DMS53 (cell line): ENCODE measurements around the gene LDLRAD3.

Experiments
- DNase-seq: peaks from one replicate; lab custom pipeline; 2025; lab: John Stamatoyannopoulos, UW

LDLRAD3 gene

DNA sequence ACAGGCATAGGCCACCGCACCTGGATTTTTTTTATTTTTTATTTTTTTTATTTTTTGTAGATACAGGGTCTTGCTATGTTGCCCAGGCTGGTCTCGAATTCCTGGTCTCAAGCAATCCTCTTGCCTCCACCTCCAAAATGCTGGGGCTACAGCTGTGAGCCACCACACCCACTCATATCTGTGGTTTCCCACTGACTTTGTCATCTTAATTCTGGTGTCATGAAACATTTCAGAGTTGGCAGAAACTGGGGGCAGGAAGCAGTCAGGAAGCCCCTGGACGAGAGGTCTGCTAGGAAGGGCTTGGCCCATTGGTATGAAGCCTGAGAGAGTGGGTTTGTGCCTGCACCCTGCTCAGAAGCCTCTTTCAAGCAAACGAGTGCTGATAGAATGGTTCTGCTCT lies 296.3 kb downstream of the LDLRAD3 start:
- DNase-seq = no peak

DNA sequence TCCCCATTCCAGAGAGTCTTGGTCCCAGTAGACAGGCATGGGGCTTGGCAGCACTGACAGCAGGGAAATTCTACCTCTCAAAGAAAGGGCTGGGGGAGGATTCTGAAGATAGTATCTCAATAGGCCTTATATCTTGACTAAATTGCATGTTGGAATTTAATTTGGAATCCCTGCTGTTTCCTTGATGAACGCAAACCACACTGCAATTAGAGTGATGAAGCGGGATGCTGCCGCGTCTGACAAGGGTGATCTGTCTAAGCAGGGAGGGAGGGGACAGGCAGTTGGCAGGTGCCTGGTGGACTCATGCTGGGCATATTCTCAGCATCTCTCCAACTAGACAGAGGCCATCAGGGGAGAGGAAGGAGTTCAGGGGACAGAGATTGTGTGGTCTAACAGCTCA lies 296.9 kb downstream of the LDLRAD3 start:
- no peak for DNase-seq

DNA sequence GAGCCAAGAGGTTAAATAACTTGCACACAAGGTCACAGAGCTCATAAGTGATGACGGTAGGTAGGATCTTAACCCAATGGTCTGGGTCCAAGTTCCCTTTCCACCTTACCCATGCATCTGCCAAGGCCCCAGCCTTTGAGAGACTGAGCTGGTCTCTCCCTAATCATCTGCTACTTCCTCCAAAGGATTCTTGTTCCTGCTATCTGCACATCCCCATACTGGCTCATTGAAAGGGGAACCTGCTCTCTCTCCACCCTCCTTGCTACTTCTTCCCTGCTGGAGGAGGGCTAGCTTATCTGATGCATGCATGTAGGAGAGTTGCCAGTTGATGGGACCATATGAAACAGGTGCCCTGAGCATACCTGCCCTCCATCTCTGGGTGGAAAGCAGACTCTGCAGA lies 297.6 kb downstream of the LDLRAD3 start:
- no peak for DNase-seq

DNA sequence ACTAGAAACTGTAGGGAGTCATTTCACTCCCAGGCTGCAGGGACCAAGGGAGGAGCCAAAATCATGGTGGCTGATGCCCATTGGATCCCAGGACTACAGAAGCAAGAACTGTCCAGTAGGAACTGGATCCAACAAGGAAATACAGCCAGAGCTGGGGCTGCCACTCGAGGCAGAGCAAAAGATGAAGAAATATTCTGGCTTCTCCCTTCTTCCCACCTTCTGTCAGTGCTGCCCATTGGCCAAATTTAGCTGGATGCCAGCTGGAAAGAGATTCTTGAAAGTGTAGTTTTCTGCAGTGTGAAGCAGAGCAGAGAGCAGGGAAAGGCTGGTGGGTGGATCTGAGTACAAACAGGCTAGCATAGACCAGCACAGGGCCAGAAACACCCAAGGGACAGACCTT lies 299.8 kb downstream of the LDLRAD3 start:
- no peak for DNase-seq

DNA sequence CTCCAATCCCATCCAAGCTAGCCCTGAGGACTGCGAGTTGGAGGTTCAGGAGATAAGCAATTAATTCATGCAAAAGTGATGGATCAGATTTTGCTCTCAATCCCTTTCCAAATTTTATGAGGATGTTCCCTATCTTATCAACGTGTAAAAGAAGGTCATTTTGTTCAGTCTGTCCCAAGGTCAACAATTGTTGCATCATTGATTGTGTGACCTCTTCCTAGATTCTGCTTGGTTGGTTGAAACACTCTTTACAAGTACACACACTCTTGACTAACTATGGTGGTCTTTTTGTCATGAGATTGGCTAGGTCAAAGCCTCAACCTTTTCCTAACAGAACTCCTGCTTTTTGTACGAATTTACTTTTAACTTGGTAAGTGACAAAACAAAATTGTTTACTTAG lies 303.6 kb downstream of the LDLRAD3 start:
- no peak for DNase-seq

DNA sequence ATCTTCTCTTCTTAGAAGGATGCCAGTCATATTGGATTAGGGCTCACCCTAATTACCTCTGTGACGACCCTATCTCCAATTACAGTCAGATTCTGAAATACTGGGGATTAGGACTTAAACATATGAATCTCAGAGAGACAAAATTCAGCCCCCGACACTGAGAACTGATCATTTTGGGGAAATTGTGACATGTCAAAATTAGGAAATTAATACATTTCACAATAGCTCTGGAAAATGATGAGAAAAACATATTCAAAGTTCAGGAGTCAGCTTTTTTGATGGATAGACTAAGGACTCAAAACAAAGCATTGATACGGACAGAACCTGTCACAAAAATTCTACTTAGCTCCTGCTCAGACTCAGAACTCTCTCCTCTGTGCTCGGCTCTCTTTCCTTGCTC lies 304.6 kb downstream of the LDLRAD3 start:
- no peak for DNase-seq

DNA sequence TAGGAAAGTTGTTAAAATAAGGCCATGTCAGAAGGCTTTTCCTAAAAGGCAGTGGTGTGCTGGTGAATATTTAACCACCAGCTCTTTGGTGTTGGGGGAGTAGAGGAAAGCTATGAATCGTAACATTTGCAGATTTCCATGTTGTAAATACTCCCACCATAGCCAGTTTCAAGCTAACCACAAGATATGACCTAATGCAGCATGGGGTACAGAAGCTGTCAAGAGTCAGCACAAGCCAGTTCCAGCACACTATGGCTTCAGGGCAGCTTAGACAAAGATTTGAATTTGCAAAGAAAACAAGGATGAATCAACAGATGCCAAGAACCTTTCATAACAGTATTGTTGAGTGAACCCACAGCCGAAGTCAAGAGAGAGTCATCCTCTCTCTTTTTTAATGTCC lies 305.4 kb downstream of the LDLRAD3 start:
- no peak for DNase-seq

DNA sequence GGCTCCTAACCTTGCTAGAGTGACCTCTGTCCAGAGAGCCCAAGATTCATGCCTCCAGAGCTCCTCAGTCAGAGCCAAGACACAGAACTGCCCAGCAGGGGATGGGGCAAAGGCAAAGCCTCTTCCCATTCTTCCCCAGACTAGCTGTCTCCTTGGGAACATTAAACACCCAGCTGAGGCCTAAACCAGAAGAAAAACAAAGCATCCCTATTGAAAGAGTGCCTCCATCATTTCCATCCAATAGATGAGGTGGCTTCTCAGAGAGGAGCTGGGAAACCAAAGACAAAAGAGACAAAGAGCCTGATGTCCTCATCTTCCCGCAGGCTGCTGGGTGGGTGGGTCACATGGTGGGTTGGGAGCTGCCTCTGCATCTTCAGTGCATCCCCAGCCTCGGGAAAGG lies 308.0 kb downstream of the LDLRAD3 start:
- no peak for DNase-seq

DNA sequence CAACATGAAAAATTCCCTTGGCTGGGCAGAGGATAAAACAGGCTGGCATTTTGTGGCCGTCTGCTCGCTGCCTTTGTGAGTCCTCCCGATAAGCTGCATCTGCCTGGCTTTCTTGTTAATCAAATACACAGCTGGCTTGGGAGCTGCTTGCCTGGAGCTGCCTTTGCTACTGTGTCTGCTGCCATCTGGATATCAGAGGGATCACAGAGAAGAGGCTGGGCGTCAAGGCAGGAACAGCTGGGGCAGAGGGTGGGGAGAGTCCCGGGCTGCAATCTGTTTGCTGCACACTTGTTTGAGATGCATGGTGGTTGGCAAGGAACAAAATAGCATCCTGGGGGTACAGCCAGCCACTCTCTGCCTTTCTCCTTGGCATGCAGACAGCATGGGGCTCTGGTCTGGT lies 309.4 kb downstream of the LDLRAD3 start:
- peak; percentile 52 for DNase-seq

DNA sequence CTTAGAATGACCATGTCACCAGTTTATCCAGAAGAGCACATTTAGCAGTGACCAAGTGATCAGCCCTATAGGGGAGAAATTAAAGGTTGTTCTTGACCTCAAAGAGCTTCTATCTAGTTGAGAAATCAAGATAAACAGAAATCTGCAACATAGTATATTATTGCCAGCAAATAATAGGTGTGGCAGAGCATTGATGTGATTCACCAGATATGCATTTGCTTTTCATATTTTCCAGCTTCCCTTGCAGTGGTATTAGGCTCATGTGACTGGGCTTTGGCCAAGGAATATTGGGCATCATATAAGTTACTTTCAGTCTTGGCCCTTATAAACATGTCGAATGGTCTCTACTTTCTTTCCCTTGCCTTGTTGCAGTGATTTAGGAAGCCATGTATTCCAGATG lies 310.9 kb downstream of the LDLRAD3 start:
- DNase-seq = no peak

DNA sequence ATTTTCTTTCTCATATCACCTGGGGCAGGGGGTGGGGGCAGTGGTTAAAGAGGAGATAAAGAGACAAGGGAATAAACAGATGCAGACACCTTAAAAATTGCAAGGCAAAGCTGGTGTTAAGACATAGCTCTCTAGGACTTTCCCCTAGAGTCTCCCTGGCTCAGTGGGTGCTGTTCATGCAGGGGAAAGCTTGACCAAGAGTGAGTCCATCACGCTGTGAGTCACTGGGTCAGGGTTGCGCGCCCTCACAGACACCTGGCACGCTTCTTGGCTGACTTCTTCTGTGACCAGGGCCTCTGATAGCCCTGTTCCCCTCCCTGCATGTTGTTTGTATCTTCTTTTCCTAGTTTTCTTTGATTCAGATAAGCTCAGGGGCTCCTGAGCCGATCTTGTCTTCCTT lies 313.5 kb downstream of the LDLRAD3 start:
- DNase-seq = peak; percentile 3

DNA sequence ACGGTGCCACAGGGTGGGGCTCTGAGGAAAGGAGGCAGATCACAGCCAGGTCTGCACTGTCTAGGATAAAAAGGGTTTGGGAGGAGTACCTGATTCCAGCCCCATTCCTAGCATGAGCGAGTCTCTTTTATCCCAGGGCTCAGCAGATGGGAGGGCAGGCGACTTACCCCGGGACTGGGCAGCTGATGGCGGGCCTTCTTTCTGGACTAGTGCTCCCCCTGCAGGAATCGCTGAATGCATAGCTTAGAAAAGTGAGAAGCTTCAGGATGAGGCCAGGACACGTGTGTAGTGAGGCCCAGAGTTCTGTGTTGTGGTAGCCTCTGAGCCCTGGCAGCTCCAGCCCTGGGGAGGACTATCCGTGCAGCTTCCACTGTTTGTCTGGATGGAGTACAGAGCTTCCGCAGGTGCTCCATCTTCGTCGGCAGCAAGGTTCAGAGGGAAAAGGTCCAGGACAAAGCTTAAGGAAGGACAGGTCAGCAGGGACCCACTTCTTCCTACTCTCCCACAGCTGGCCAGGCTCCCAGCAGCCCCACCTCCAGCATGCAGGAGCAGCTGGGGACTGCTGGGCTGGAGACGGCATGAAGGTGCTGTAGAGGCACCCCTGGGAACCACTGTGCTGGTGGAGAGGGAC lies 315.0 kb downstream of the LDLRAD3 start:
- peak; percentile 81 for DNase-seq

DNA sequence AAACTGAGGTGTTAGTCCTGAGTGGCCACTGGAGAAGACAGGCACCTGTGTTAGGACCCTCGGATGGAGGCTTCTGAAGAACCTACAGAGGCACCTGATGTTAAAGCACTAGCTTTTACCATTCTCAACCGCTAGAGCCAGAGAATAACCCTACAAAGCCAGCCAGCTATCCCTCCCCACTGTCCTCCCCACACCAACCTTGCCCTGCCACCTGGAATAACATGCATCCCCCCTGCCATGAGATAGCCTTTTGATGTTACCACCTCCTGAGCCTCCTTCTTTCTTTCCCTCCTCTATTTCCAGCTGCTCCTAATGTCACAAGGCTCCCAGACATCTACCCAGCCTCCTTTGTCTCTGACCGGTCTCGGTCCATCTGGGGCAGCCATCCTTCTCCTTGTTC lies 317.2 kb downstream of the LDLRAD3 start:
- DNase-seq = no peak

DNA sequence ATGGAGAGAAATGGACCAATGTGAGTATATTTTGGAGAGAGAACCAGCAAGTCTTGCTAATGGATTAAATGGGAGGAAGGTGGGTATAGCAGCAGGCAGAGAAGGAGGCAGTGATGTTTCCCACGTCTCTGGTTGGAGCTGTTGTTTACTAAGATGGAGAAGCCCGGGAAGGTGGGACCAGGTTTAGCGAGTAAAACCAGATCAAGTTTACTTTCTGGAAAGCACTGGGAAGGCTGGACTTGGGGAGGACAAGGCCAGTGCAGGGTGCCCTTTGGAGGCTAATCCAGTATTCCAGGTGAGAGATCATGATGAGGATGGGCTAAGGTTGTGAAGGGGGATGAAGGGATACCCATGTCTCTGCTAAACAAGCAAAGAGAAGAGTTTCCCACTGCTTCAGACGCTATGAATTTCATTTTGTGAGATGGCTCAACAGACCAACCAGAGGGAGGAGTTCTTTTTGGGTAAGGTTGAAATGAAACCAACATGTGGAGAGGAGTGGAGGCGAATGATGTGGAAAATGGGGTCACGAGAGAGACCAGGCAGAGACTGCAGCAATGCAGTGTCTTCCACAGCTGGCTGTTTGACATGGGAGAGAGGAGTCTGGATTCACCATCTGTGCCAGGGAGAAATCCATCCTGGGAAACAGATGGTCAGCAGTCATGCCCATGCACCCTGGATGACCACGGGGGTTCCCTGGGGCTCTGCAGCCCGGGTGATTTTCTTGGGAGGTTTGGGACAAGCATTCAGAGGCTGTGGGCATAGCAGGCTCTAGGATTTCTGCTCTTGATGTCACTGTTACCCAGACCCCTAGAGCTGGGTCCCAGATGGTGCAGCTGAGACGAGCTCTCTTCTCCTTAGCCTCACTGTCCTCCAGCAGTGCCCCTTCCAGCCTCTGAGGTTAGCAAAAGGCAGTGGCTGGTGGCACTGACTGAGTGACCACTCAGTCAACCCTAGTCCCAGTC lies 320.4 kb downstream of the LDLRAD3 start:
- DNase-seq = no peak

DNA sequence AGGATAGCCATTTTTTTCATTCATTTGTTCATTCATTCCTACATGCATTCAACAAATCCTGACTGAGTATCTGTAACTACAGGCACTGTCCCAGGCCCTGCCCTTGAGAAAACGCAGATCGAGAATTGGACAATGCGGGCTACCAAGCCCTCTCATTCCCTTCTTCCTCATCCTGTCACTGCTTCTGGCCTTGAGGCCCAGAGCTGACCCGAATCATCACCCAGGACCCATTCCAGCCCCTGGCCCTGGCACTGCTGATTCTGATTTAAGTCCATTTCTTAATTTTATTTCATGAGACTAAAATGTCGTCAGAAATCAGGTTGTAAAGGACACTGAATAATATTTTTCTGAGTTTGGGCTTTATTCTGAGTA lies 321.1 kb downstream of the LDLRAD3 start:
- DNase-seq = no peak

DNA sequence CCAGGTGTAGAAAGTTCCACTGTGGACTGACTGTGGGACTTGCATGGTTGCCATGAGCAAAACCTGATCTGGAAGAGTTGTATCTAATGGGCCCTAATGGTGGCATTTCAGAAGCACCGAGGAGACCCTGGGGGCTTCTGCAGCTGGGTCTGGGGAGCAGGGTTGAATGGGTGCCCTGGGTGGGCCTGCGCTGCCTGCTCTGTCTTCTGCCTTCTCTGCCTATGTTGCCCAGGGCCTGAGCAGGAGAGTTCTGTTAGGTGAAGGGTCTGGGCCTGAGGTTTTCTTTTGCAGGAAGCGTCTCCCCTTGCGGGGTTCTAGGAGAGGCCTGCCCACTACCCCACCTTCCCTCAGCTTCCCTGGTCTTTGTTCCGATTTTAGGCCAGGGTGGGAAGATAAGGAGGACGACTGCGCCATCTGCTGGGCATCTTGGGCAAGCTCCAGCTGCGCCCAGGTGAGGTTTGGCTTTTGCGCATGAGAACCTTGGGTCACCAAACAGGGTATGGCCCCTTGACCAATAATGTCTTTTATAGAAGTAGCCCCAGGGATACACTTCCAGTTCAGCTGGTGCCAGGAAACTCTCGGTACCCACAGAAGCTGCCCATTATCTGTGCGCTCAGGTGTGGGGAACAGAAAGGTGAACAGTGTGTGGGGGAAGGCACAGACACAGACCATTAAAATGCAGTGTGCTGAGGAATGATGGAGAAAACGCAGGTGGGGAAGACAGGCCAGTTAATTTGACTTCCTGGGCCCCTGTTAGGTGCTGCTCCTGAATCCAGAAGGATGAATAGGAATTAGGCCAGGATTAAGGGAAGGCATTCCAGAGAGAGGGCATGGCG lies 322.1 kb downstream of the LDLRAD3 start:
- DNase-seq = peak; percentile 69

DNA sequence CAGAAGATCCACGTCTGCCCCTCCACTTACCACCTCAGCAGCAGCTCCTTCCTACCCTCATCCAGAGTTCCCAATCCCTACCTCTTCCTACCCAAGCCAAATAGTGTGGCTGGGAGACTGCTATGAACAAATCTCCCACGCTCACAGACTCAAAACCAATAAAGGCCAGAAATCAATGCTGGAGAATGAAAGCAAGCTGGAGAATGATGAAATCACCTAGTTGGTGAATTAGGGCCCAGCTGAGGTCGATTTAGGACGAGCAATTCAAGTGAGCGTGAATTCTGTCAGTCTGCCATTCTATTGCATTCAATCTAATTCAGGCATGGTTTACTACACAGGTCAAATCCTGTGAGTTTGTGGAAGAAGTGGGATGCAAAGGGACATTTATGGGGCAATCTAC lies 322.9 kb downstream of the LDLRAD3 start:
- no peak for DNase-seq

DNA sequence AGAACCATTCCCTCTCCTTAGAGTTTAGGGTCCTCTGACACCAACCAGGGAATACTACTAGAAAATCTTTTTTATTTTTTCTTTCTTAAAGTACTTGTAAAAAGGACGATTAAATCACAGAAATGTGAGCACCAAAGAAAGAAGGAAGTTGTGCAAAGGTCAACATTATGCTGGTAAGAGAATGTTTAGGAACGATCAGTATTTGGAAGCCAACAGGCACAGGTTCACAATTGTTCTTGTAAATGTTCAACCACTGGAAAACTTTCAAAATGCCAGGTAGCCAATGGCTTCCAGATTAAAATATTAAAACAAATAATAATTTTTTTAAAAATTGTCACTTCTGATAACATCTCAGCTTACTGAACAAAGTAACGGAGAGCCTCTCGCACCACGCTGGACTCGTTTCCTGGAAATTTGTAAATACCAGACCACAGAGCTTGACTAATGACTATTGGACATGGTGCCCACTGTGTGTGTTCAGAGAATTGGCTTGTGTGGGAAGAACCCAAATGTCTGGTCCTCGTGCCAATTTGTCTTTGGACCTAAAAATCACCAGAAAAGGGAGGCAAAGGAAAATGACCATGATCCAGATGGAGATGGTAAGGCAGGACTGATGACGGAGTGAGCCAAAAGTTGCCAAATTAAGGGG lies 324.6 kb downstream of the LDLRAD3 start:
- DNase-seq = no peak

DNA sequence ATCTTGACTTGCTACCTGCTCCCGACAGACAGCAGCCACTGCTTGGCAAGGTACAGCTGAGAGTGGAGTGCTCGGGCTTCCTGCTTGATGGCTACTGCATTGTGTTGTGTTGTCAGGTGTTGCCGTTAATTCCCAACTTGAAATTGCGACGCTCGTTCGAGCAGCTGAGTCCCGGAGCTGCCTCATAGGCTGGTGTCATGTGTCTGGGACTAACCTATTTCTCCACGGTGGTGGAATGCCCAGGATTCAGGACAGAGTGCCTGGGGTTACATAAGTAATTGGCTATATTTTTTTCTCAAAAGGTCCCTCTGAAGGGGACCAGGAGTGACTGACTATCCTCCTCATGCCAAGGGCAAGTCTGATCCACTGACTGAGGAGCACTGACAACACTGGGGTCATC lies 326.8 kb downstream of the LDLRAD3 start:
- DNase-seq = no peak

DNA sequence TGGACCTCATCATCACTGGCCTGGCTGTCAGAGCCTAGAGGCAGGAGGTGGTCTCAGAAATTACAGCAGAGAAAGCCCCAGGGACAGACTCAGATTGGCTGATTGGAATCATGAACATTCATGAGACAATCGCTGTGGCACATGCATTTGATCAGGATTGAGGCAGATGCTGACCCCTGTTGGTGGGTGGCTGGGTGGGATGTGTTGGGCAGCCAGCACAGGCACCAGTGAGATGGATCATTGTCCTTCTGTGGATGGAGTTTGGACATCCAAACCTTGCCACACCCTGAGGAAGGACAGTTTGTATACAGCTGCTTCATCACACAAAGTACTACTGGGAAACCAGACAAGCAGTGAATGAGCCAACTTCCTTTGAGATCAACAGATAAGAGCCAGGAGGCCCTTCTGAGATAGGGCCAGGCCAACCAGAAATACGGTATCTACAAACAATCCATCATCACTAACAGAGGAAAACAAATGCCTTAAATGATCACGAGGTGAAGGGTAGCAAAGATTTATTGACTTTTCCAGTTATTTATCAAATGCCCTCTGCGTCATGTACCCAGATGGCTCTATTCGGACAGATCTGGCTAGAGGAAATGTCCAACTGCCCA lies 328.0 kb downstream of the LDLRAD3 start:
- DNase-seq = no peak

DNA sequence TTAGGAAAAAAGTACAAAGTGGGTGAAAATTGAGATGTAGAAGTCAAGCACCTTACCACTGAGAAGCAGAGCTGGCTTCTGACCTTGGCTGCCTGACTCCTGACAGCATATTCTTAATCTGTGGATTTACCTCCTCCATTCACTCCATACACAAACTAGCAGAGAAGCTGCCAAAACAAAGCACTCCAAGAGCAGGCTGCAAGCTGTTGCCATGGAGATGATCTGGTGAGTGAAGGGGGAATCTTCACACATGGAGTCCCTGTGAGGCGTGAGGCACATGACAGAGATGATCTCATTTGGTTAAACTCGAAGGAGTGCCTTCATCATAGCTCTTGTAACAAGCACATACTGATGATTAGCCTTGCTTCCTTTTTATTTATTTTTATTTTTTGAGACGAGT lies 329.2 kb downstream of the LDLRAD3 start:
- DNase-seq = peak; percentile 85

DNA sequence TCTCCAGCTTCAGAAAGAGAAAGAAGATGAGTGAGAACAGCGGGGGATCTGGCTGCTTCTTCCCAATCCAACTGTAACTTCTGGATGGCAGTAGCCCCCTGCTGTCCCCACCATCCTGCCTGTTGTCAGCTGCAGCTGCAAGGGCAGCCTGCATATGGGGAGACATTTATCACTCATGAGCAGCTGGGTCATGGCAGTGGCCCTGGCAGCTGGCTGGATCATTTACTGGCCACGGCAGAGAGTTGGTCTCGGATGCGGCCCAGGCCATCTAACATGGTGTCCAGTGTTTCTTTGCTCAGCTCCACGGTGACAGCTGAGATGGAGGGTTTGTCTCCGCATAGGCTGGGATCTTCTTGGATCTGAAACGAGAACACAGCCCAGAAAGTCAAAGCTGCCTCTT lies 330.6 kb downstream of the LDLRAD3 start:
- DNase-seq = no peak
